Cardiac septum (tissue), 1 donor: ENCODE results near the gene METTL1. TPM values are rescaled to one million over a fixed set of nuclear protein-coding genes. Genes with fewer than 3 reads are reported as not detected.
"Not testable (repeated sequence)": the region's sequence is repeated elsewhere in the genome, so short reads cannot be mapped to it uniquely, and the experiment has no call there.

Source experiments
- DNase-seq: peaks from one replicate; pipeline ENCODE4 v3.0.0-alpha.2; 2020; ENCODE audit warnings: low spot score
- intact Hi-C: fragments of 100-400 bp; cut with DNase I; formaldehyde crosslinking; loops from one replicate; pipeline ENCODE4 v1.14.0; 2022
- total RNA-seq: library from RNA; stranded (reverse); fragmentation: NEBNext Ultra II Directional; extraction: Animal tissue kit (Norgen Biotek cat#: 25700); gene quantifications from one replicate; pipeline ENCODE4 v1.2.1, GENCODE V29; 2021
- donor health status: DM: no; HTN: no; CAD: no.

The METTL1 gene
- total RNA-seq, 1 donor from 2014 or later, result 13.3 TPM

- DNase-seq, result no peak
- intact Hi-C loops, result loop anchor here (2.0 kb wide), 3 partner anchors 20 to 102 kb away; partner anchors contain the start of gene TSFM
These were observed 30.7 kb upstream of the METTL1 start for GRCh38 chr12:57802607-57803006.

DNA sequence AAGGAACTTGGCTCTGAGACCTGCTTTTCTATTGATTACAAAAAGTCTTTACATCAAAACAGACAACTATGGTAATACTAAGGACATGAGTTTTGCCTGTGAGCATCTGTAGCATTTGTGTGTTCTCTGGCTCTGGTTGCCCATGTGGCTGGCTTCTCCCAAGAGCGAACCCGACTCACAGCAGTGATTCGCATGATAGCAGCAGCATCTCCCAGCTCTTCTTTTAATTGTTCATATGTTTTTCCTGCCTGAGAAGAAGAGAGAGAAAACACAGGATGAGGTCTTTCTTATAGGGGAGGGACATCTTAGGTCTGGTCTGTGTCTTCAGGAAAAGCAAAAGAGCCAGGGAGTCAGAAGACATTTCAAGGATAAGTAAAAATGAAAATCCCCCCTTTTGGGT, 29.1 kb upstream of the METTL1 start:
- intact Hi-C loops, result no loop called here
- no peak for DNase-seq

DNA sequence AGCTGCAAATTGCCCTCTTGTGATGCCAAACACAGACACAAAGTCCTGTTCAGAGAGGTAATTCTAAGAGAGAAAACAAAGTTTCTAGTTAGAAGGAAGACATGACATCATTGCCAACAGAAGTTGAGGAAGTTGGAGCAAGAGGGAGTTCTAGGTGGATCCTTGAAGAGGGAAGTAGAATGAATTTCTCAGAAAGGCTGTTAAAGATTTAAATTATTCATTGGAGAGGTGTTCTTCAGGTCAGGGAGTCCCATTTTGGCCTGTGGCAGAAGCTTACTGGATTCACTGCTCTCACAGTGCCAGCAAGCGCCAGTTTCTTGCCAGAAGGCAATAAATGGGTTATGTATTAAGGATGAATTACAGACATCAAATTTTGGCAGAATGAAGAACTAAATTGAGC, 26.0 kb upstream of the METTL1 start:
- DNase-seq, result no peak
- intact Hi-C loops, result no loop called here

- DNase-seq, result no peak
- intact Hi-C loops, result no loop called here
These were observed 25.1 kb upstream of the METTL1 start for GRCh38 chr12:57796996-57797395.

GRCh38 chr12:57795354-57795753, 23.4 kb upstream of the METTL1 start:
- intact Hi-C loops, result no loop called here
- DNase-seq, result no peak

- intact Hi-C loops, result no loop called here
These were observed 22.0 kb upstream of the METTL1 start for GRCh38 chr12:57793920-57794319.

DNA sequence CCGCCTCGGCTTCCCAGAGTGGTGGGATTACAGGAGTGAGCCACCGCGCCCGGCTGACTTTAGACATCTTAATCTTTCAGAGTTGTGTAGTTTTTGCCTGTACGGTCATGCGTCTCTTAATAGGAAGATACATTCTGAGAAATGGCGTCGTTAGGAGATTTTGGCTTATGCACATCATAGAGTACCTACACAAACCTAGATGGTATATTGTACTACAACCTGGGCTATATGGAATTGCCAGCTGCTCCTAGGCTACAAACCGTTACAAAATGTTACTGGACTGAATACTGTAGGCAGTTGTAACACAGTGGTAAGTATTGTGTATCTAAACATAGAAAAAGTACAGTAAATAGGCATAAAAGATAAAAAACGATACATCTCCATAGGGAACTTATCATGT, 12.0 kb upstream of the METTL1 start:
- intact Hi-C loops, result loop anchor here (2.0 kb wide), 1 partner anchor 19 kb away; no protein-coding TSS in a partner anchor
- no peak for DNase-seq

More at GRCh38 chr12:57793920-57794319, 22.0 kb upstream of the METTL1 start:
- DNase-seq, result no peak

GRCh38 chr12:57783466-57783801, 11.5 kb upstream of the METTL1 start:
- intact Hi-C loops, result loop anchor here (2.0 kb wide), 1 partner anchor 19 kb away; no protein-coding TSS in a partner anchor
- no peak for DNase-seq

DNA sequence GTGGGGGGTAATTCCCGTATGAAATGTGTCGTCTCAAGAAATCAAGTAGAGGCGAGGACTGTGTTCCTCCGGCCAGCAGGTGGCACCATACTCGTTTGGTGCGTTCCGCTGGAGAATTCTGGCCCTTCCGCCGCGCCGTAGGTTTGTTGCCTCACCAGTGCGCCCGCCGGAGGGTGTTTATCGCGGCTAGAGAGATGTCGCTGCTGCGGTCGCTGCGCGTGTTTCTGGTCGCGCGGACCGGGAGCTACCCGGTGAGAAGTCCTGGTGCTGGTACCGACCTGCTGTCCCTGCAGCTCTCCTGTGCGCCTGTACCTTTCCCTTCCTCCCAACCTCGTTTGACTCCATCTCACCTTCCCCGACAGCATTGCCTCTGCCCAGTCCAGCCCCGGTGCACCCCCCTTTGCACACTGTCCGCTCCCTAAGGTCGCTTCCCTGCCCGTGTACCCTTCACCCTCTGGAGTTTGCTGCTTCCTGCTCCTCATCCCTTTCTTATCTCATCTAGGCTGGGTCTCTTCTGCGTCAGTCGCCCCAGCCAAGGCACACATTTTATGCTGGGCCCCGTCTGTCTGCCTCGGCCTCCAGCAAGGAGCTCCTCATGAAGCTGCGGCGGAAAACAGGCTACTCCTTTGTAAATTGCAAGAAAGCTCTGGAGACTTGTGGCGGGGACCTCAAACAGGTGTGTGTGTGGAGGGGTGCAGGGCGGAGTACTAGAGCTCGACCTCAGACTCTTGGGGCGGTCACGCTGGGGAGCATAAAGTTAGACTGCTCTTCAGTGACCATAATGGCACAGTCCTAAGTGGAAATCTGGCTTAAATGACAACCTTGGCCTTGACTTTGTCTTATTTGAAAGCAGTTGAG, 10.9 kb upstream of the METTL1 start, which contains the start of gene TSFM:
Gene TSFM (plus strand): TSS at position 180 of the 858 bp plus-strand sequence. CDS start 15 bp downstream, at position 195.
- intact Hi-C loops, result loop anchor here (1.0 to 2.0 kb wide), 2 partner anchors 11 to 20 kb away; partner anchors contain the start of genes EEF1AKMT3 and METTL1
- peak; percentile 97 for DNase-seq

DNA sequence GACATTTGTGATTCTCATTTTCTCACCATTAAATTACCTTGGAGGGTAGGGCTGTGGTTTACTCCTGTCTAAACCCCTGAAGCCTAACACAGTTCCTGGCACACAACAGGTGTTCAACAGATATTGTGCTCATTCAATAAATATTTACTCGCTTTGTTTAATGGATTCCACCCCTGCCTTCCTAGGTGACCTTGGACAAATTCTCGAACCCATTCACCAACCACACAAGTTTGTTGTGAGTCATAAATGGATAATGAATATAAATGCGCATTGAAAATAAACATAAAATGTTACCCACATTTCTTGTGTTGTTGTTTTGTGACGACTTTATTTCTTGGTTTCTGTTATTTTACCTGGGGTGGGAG, 10.3 kb upstream of the METTL1 start:
- DNase-seq, result no peak
- intact Hi-C loops, result loop anchor here (1.0 to 2.0 kb wide), 2 partner anchors 10 to 21 kb away; partner anchors contain the start of genes EEF1AKMT3 and METTL1

GRCh38 chr12:57781801-57782200, 9.9 kb upstream of the METTL1 start:
- intact Hi-C loops, result loop anchor here (1.0 to 2.0 kb wide), 2 partner anchors 10 to 21 kb away; partner anchors contain the start of genes EEF1AKMT3 and METTL1
- DNase-seq, result no peak

- intact Hi-C loops, result no loop called here
- no peak for DNase-seq
These were observed 9.3 kb upstream of the METTL1 start for GRCh38 chr12:57781244-57781643.

DNA sequence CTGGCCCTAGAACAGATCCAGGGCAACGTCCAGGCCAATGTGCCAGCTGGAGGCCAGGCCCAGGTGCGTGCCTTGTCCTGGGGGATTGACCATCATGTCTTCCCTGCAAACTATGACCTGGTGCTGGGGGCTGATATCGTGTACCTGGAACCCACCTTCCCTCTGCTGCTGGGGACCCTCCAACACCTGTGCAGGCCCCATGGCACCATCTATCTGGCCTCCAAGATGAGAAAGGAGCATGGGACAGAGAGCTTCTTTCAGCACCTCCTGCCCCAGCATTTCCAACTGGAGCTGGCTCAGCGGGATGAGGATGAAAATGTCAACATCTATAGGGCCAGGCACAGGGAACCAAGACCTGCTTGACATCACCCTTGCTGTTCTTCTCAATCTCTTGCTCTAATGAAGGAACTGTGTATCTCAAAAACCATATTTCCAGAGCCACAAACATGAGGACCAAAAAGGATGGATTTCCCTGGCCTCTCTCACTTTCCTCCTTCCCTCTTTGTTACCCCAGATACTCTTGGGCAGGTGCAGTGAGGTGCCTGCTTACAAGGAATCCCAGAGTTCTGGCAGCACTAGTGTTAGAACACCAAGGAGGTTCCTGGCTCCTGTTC, 8.5 kb upstream of the METTL1 start:
- intact Hi-C loops, result no loop called here
- DNase-seq, result no peak

GRCh38 chr12:57779736-57780135, 7.8 kb upstream of the METTL1 start:
- DNase-seq, result no peak
- intact Hi-C loops, result no loop called here

GRCh38 chr12:57777911-57778310, 6.0 kb upstream of the METTL1 start:
- intact Hi-C loops, result no loop called here
- no peak for DNase-seq

DNA sequence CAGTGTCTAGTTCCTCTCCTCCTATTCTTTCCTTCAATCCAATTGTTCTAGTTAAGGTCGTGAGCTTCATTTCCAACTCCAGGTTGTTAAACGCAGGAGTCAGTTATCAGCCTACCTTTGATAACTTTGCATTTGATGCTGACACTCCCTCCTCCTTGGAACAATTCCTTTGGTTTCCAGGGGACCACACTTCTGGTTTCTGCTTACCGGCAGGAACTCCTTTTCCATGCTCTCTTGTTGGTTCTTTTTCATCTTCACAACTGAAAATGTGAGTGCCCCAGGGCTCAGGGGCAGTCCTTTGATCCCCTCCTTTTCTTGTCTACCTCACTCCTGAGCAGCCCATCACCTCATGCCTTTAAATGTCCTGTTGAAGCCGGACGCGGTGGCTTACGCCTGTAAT, 5.5 kb upstream of the METTL1 start:
- no peak for DNase-seq
- intact Hi-C loops, result no loop called here

DNA sequence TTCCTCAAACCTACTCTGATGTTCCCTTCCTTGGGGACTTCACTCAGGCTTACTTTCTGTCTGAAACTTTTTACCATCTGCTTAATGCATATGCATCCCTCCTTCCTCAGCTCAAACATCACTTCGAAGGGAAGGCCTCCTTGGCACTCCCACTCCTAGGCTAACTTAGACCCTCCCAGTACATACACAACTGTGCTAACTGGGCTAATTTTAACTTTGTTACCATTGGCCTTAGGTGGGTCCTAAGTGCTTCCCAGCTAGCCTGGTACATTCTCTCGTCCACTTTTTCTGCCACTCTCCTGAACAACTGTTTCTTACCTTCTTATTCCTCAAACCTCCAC, 4.3 kb upstream of the METTL1 start:
- no peak for DNase-seq
- intact Hi-C loops, result no loop called here

DNA sequence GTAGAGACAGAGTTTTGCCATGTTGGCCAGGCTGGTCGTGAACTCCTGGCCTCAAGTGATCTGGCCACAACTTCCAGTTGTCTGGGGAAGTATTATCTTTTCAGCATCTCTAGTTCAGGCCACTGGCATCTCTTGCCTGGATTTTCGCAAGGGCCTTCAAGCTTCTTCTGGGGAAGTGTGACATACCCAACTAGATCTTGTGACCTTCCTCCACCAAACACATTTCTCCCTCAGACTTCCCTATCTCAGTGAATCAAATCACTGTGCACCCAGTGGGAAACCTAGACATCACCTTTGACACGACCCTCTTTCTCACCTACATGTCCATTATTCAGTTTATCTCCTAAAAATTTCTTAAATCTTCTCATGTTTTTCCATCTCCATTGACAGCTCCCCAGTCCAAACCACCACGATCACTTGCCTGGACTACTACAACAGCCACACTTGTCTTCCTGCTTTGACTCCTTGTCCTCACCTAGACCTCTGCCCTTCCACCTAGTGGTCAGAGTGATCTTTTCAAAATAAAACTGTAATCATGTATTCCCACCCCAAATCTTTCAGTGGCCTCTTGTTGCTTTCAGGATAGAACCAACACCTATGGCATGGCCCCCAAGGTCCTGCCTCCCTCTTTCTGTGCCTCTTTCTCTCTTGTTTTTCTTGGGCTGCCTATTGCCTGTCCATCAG, 3.8 kb upstream of the METTL1 start:
- intact Hi-C loops, result no loop called here
- DNase-seq, result no peak

DNA sequence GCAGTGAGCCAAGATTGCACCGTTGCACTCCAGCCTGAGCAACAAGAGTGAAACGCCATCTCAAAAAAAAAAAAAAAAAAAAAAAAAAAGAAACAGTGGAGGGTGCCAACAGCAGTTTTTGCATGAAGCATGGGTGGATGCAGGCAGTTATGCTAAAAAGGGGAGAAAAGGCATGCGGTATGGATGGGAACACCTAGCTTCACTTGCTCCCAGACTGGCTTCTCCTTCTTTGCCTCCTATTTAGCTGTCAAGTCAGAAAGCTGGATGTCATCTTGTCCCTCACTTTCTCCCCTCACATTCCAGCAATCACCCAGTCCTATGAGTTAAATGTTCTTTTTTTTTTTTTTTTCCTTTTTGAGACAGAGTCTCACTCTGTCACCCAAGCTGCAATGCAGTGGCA, 3.1 kb upstream of the METTL1 start:
- intact Hi-C loops, result no loop called here
- DNase-seq, result no peak

GRCh38 chr12:57774634-57775033, 2.7 kb upstream of the METTL1 start:
- intact Hi-C loops, DNase-seq: not testable (repeated sequence)
